MM.1S (cell line): ENCODE results near the gene RABGAP1L.

Source experiments
- EZH2 ChIP-seq: fragments of 300-600 bp; sonication (generic); optimal IDR thresholded peaks from 2 replicates; pipeline ENCODE3; 2017; ENCODE audit warnings: low read depth, mild to moderate bottlenecking, antibody characterized with exemption, low read length, mixed read lengths
- TF ChIP-seq, protein P1 (sequence below): fragments of 300-600 bp; sonication (generic); IDR thresholded peaks from 2 replicates; pipeline ENCODE4 v1.5.1; 2016; ENCODE audit warnings: antibody characterized with exemption, low read length, mixed read lengths

DNA sequence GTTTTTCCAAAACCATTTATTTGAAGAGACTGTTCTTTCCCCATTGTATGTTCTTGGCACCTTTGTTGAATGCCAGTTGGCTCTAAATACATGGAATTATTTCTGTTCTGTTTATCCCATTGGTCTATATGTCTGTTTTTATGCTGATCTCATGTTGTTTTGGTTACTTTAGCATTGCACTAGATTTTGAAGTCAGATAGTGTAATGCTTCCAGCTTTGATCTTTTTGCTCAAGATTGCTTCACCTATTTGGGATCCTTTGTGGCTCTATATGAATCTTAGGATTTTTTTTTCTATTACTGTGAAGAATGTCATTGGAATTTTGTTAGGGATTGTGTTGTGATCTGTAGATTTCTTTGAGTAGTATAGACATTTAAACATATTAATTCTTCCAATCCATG, 149.3 kb downstream of the RABGAP1L start:
- TF ChIP-seq EZH2: no peak
- TF ChIP-seq, protein P1, sequence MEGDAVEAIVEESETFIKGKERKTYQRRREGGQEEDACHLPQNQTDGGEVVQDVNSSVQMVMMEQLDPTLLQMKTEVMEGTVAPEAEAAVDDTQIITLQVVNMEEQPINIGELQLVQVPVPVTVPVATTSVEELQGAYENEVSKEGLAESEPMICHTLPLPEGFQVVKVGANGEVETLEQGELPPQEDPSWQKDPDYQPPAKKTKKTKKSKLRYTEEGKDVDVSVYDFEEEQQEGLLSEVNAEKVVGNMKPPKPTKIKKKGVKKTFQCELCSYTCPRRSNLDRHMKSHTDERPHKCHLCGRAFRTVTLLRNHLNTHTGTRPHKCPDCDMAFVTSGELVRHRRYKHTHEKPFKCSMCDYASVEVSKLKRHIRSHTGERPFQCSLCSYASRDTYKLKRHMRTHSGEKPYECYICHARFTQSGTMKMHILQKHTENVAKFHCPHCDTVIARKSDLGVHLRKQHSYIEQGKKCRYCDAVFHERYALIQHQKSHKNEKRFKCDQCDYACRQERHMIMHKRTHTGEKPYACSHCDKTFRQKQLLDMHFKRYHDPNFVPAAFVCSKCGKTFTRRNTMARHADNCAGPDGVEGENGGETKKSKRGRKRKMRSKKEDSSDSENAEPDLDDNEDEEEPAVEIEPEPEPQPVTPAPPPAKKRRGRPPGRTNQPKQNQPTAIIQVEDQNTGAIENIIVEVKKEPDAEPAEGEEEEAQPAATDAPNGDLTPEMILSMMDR: no peak
